Measurements from ENCODE around the gene PRIM1.
"Not testable (repeated sequence)": the region's sequence is repeated elsewhere in the genome, so short reads cannot be mapped to it uniquely, and the experiment has no call there.

DNA sequence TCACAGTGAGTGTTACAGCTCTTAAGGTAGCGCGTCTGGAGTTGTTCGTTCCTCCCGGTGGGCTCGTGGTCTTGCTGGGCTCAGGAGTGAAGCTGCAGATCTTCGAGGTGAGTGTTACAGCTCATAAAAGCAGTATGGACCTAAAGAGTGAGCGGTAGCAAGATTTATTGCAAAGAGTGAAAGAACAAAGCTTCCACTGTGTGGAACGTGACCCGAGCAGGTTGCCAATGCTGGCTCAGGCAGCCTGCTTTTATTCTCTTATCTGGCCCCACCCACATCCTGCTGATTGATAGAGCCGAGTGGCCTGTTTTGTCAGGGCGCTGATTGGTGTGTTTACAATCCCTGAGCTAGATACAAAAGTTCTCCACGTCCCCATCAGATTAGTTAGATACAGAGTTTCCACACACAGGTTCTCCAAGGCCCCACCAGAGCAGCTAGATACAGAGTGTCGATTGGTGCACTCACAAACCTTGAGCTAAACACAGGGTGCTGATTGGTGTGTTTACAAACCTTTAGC is 43.0 kb upstream of the PRIM1 start:
- TF ChIP-seq, protein P1, sequence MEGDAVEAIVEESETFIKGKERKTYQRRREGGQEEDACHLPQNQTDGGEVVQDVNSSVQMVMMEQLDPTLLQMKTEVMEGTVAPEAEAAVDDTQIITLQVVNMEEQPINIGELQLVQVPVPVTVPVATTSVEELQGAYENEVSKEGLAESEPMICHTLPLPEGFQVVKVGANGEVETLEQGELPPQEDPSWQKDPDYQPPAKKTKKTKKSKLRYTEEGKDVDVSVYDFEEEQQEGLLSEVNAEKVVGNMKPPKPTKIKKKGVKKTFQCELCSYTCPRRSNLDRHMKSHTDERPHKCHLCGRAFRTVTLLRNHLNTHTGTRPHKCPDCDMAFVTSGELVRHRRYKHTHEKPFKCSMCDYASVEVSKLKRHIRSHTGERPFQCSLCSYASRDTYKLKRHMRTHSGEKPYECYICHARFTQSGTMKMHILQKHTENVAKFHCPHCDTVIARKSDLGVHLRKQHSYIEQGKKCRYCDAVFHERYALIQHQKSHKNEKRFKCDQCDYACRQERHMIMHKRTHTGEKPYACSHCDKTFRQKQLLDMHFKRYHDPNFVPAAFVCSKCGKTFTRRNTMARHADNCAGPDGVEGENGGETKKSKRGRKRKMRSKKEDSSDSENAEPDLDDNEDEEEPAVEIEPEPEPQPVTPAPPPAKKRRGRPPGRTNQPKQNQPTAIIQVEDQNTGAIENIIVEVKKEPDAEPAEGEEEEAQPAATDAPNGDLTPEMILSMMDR (IDR thresholded peaks at IDR 0.05), result not testable (repeated sequence)
- not testable (repeated sequence) for TF ChIP-seq POLR2A (IDR thresholded peaks at IDR 0.05)

Data from uterus (tissue), 2 donors.